Measurements from ENCODE around the gene SLC27A5.

The SLC27A5 gene, protein sequence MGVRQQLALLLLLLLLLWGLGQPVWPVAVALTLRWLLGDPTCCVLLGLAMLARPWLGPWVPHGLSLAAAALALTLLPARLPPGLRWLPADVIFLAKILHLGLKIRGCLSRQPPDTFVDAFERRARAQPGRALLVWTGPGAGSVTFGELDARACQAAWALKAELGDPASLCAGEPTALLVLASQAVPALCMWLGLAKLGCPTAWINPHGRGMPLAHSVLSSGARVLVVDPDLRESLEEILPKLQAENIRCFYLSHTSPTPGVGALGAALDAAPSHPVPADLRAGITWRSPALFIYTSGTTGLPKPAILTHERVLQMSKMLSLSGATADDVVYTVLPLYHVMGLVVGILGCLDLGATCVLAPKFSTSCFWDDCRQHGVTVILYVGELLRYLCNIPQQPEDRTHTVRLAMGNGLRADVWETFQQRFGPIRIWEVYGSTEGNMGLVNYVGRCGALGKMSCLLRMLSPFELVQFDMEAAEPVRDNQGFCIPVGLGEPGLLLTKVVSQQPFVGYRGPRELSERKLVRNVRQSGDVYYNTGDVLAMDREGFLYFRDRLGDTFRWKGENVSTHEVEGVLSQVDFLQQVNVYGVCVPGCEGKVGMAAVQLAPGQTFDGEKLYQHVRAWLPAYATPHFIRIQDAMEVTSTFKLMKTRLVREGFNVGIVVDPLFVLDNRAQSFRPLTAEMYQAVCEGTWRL

GRCh38 chr19:58511353-58512208 lies at the start of gene SLC27A5:
Gene SLC27A5, minus strand, starts transcription at chr19:58511992. Its CDS starts 37 bp downstream, at chr19:58511955.
- DNase-seq = peak in 2 of 10 donors; percentile 48 to 82
- intact Hi-C loops (cut with DNase I) = no loop called here

DNA sequence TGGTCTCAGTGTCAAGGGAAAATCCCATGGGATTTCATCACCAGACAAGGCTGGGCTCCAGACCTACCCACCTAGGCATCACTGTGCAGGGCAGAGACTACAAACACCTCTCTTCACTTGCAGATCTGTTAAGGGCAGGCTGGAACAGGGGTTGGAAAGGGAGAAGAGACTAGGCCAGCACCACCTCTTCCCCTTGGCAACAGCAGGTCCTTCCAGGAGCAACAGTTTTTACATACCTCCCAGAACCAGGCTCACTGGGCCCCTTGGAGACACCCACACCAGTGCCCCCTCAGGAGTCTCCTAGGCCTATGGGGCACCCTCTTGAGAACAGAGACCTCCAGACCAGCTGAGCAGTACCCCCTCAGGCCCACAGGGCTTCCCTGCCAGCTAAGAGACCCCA lies 49.1 kb upstream of the SLC27A5 start:
- intact Hi-C loops (cut with DNase I) = no loop called here
- peak in 2 of 10 donors; percentile 16 to 65 for DNase-seq

- peak in 3 of 10 donors; percentile 40 to 77 (median 40) for DNase-seq
- intact Hi-C loops (cut with DNase I) = no loop called here
Measured at GRCh38 chr19:58560007-58560887, 48.5 kb upstream of the SLC27A5 start.

- peak; percentile 84 to 98 (median 91) for DNase-seq
- intact Hi-C loops (cut with DNase I) = loop anchor here (2.0 kb wide), 1 partner anchor 13 kb away; the partner anchor contains the start of gene MZF1
Measured at GRCh38 chr19:58559275-58560006, 47.6 kb upstream of the SLC27A5 start.

DNA sequence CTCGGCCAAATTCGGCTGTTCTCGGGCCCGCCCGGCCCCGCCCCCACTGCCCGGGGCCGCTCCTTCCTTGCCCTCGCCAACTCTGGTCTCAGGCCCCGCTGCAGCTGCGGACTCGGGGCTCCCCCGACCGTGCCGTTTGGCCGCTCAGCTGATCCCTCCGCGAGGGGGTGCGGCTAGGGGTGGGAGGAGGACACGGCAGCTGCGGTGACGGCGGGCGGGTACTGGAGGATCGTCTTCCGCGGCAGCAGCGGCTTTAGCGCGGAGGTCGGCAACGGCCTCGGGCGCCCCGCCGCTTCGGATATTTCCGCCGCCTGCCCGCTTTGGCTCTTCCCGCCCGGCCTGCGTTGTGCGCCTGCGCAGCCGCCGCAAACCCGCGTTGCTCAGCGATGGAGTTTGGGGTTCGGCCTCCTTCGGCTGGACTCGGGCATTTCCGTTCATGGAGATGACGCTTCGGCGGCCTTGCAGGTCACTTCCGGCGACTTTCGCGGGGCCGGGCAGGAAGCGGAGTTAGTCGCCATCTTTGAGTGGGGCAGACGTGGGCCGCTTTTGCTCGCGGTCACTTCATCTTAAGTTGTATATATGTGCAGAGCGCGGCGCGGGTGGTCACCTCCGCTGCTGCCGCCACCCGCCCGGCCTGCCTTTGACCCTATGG lies 47.0 kb upstream of the SLC27A5 start:
- peak; percentile 95 to 100 (median 98) for DNase-seq
- intact Hi-C loops (cut with DNase I) = loop anchor here (2.0 kb wide), 1 partner anchor 14 kb away; the partner anchor contains the start of gene MZF1

DNA sequence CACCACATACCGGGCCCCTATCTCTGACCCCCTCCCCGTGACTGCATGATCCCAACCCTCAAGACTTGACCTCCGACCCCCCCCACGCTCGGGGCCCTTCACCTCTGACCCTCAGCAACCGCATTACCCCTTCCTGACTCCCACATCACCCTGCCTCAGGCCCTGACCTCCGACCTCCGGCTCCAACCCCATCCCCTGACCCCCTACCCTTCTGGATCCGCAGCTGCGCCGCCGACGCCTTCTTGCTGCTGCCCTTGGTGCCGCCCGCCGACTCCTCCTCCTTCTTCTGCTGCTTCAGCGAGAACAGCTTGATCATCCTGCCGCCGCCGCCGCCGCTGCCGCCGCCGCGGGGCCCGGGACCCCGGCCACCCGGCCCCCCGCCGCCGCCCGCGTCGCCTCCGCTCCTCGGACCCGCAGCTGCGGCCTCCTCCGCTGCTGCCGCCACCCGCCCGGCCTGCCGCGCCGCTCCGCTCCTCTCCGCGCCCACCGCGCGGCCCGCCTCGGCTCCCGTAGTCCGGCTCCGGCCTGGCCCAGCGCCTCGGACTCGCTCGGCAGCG lies 46.4 kb upstream of the SLC27A5 start, which contains the start of gene UBE2M:
Gene UBE2M, minus strand, starts transcription at position 546 of the 557 bp plus-strand sequence. Its CDS starts 230 bp downstream, at position 316.
- intact Hi-C loops (cut with DNase I) = loop anchor here (2.0 kb wide), 1 partner anchor 15 kb away; the partner anchor contains the start of gene MZF1
- DNase-seq = peak in 4 of 10 donors; percentile 48 to 89 (median 82)

GRCh38 chr19:58557221-58558065 lies 45.7 kb upstream of the SLC27A5 start:
- DNase-seq = peak in 2 of 10 donors; percentile 33 to 43
- intact Hi-C loops (cut with DNase I) = loop anchor here (2.0 kb wide), 1 partner anchor 15 kb away; the partner anchor contains the start of gene MZF1

- intact Hi-C loops (cut with DNase I) = no loop called here
- DNase-seq = peak in 2 of 10 donors; percentile 16 to 24
Measured at GRCh38 chr19:58556622-58557220, 44.9 kb upstream of the SLC27A5 start.

GRCh38 chr19:58555920-58556621 lies 44.3 kb upstream of the SLC27A5 start:
- peak in 2 of 10 donors; percentile 41 to 59 for DNase-seq

DNA sequence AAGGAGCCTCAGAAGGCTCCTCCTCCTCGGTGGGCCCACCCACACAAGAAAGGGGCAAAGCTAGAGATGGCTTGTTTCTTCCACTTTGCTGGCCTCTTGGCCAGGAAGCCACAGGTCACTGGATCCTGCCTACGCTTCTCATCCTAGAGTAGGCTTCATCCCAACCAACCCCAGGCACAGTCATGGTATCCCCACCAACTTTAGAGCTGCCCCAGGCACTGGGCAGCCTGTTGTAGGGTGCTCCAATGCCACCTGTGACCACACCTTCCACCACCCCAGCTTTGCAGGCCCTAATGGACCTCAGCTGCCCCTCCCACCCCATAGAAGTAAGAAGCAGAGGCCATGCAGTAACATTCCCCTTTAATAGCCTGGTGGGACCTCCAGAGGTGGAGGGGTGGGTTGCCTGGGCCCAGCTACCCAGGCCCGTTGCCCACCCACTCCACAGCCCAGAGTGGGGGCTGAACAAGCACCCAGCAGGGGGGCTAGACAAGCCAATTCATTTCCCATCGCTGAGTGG lies 43.6 kb upstream of the SLC27A5 start:
- DNase-seq = peak in 2 of 10 donors; percentile 43 to 57
- intact Hi-C loops (cut with DNase I) = loop anchor here (1.0 kb wide), 1 partner anchor 11 kb away; the partner anchor contains the start of gene TRIM28

More at GRCh38 chr19:58555920-58556621, 44.3 kb upstream of the SLC27A5 start:
- intact Hi-C loops (cut with DNase I) = loop anchor here (1.0 kb wide), 1 partner anchor 12 kb away; the partner anchor contains the start of gene TRIM28

DNA sequence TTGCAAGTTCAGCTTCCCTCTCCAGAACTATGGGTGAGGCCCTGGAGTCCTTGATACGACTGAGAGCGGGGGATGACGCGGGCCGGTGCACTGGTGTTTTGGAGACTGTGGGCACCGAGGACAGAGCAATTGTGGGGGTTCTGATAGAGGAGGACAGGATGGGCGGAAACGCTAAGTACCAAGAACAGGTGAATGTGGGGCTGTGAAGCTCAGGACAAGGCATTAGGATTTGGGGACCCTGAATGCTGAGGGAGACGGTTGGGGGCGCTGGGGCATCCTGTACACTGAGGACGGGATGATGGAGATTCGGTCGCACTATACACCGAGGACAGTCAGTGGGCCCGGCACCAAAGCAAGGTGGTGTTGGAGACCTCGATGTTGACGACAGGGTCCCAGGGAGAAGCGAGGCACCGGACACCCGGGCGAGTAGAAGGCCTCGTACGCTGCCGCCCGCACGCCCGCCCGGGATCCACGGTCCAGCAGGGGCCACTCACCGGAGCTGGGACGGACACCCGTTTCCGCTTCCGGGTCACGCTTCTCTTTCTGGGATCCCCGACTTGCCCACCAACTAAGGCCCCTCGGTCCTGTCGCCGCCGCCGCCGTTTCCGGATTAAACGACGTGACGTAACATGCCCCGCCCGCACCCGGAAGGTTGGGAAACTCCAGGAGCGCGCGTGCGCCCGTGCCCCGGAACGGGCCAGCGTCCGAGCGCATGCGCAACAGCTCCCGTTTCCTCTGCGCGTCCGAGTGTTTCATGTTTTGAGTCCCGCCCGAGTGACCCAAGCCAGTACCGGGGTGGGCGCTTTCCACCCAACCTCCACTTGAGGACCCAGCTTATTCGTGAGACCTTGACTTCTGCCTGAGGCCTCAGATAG lies 42.9 kb upstream of the SLC27A5 start, which contains the start of gene CHMP2A:
Gene CHMP2A, minus strand, starts transcription at position 612 of the 875 bp plus-strand sequence. CDS start 893 bp downstream, outside the sequence.
- intact Hi-C loops (cut with DNase I) = loop anchor here (1.0 kb wide), 1 partner anchor 10 kb away; the partner anchor contains the start of gene TRIM28
- peak; percentile 98 to 100 (median 99) for DNase-seq

DNA sequence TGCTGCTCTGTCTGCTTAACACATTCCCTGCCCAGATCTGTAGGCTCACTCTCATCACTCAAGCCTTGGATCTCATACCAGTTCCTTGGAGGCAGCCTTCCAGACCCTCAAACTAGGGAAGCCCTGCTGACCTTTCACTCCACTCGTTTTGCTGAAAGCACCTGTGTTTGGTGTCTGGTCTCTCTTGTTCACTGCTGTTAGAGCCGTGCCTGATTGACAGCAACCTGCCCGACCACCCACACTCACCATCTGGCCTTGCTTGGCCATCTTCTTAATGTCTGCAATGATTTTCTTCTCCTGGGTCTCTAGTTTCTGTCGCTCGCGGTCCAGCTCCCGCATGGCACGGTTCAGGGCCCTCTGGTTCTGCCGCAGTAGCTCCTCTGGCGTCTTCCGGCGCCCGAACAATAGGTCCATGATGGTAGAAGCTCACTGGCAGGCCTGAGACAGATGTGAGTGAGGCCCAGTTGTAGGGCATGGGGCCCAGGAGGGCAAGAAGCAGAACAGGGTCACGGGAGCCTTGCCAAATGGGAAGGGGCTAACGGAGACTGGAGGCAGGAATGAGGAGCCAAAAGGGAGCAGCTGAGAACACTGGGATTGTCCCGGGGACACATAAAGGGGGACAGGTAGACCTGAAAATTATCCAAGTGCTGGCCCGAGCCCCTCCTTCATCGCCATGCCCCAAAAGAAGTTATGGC lies 42.2 kb upstream of the SLC27A5 start:
- intact Hi-C loops (cut with DNase I) = no loop called here
- peak in 2 of 10 donors; percentile 20 to 58 for DNase-seq

- intact Hi-C loops (cut with DNase I) = no loop called here
- no peak for DNase-seq
Measured at GRCh38 chr19:58552655-58553054, 40.9 kb upstream of the SLC27A5 start.

Data from posterior cingulate gyrus (tissue), 11 donors.